GM19468 (cell line): ENCODE measurements around the gene ARHGAP27.
"Not testable (repeated sequence)": the region's sequence is repeated elsewhere in the genome, so short reads cannot be mapped to it uniquely, and the experiment has no call there.

ENCODE experiments used
- ATAC-seq: cut with Tn5 transposase; IDR thresholded peaks from one replicate; pipeline ENCODE4 v1.9.1; 2021; ENCODE audit warnings: mild to moderate bottlenecking, moderate library complexity, moderate number of reproducible peaks; ENCODE audit not compliant: unreplicated experiment; ENCODE audit errors: extremely low read depth

Gene ARHGAP27

DNA sequence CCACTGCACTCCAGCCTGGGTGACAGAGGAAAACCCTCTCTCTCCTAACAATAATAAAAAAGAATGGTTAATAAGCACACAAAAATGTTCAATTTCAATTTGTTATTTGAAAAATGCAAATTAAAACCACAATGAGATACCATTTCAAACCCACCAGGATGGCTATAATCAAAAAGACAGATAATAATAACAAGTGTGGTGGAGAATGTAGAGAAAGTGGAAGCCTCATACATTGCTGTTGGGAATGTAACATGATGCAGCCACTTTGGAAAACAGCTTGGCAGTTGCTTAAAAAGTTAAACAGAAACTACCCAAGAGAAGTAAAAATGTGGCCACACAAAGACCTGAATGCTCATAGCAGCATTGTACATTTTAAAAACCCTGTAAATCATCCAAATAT is 64.0 kb downstream of the ARHGAP27 start:
- ATAC-seq, result no peak

DNA sequence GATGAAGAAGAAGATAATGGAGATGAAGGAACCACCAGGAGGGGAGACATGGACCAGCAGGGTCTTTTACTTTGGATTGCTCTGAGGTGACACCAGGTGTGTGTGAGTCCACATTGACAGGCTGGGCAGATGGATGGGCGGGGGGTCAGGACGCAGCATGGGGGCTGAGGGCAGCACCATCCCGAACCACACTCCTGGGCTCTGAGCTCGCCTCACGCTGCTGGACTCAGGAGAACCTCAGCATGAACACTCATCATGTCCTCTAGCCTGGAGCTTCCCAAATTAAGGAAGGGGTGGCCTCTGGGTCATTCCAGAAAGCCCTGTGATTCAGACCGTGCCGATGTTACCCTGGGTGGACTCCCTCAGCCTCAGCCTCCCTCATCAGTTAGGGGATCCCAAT is 65.5 kb downstream of the ARHGAP27 start:
- no peak for ATAC-seq

GRCh38 chr17:45366691-45367090 is 66.0 kb downstream of the ARHGAP27 start:
- no peak for ATAC-seq

GRCh38 chr17:45366049-45366448 is 66.6 kb downstream of the ARHGAP27 start:
- no peak for ATAC-seq

GRCh38 chr17:45364531-45365390 is 67.9 kb downstream of the ARHGAP27 start:
- ATAC-seq, result no peak

DNA sequence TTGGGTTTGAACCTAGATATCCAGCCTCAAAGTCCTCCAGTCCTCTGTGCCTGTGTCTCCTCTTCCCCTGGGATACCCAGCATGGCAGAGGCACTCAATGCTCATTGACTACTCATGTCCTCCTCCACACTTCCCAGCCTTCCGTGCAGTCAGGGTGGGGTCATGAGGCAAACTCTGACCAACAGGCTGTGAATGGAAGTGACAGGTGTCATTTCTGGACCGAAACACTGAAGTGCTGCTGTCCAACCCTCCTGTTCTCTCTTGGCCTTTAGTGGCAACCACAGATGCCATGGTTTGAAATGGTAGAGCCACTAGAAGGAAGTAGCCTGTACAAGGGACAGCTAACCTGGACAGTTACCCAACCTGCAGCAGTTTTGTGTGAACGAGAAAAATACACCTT is 69.2 kb downstream of the ARHGAP27 start:
- ATAC-seq, result no peak

- no peak for ATAC-seq
Observed at GRCh38 chr17:45361976-45362375, 70.7 kb downstream of the ARHGAP27 start.

DNA sequence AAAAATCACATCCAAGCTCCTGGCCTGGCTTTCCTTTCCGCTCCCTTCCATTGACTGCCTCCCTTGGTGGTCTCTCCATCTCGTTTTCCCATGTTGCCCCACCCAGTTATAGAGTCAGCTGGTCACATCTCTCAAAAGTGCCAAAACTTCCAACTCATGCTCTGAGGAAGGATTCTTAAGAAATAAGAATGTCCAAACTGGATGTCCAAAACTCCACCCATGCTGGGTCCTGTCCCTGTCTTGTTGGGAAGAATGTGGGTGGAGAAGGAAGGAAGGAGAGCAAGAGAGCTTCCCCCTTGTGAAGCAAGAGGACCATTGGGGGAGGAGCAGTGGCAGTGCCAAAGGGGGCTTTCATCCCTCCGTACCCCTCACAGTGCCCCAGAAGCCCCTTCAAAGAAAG is 71.2 kb downstream of the ARHGAP27 start:
- no peak for ATAC-seq

DNA sequence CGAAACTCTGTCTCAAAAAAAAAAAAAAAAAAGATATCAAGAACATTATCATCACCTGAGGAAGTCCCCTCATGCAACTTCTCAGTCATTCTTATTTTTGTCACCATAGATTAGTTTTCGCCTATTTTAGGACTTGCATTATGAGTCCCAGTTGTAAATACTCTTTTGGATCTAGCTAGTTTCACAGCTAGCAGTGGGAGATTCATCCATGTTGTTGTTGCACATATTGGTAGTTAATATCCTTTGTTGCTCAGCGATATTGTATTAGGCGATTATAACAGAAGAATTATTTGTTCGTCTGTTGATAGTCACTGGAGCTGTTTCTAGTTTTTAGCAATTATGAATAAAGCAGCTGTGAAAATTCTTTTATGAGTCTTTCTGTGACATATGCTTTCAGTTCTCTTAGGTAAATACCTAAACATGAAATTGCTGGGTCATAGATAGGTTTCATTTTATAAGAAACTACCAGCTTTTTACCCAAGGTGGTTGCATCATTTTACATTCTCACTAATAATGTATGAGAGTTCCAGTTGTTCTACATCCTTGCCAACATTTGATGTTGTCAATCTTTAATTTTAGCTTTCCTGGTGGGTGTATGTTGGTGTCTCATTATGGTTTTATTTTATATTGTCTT is 75.2 kb downstream of the ARHGAP27 start:
- ATAC-seq, result no peak

GRCh38 chr17:45355087-45355486 is 77.6 kb downstream of the ARHGAP27 start:
- ATAC-seq, result no peak

- ATAC-seq, result no peak
Observed at GRCh38 chr17:45353043-45353442, 79.6 kb downstream of the ARHGAP27 start.

- no peak for ATAC-seq
Observed at GRCh38 chr17:45351831-45352230, 80.8 kb downstream of the ARHGAP27 start.

DNA sequence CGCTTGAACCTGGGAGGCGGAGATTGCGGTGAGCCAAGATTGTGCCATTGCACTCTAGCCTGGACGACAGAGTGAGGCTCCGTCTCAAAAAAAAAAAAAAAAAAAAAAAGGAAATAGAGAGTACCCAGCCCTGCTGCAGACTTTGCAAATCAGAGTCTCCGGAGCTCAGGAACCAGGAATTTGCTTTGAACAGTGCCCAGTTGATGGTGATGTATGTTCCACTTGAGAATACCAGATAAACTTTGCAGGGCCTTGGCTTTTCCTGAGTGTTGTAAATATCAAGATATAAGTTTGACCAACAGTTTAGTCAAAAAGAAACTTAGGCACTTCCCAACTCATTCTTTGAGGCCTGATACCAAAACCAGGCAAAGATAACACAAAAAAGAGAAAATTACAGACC is 85.2 kb downstream of the ARHGAP27 start:
- ATAC-seq, result no peak

DNA sequence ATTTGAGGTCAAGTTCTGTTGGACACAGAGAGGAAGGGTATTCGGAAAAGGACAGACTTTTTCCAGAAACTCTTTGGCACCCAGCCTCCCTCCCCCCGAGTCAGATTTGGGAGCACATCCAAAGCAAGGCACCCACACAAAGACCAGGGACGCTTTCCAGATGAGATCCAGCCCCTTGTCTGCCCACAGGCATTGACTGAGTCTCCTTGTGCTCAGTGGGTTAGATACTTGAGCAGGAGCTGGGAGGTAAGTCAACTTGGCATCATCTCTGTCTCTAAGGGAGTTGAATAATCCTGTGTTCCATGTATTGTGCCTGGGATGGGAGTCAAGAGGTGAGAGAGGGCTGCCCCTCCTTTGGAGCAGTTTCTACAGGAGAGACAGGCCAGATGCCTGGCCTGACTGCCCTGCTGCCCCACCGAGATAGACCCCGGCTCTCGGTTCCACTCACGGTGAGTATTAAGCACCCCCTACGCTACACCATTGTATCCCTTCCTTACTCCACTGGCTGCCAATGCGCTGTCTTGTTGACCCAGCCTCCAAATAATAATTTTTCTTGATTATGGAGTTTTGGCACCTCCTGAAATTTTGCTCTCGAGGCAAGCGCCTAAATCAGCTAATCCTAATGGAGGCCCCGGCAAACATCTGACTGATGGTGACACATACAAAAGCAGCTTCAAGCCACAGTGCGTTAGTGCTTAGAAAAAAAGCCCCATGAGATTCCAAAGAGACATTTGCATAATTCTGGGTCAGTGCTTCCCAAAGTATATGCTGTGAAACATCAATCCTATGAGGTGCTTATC is 86.3 kb downstream of the ARHGAP27 start:
- no peak for ATAC-seq

DNA sequence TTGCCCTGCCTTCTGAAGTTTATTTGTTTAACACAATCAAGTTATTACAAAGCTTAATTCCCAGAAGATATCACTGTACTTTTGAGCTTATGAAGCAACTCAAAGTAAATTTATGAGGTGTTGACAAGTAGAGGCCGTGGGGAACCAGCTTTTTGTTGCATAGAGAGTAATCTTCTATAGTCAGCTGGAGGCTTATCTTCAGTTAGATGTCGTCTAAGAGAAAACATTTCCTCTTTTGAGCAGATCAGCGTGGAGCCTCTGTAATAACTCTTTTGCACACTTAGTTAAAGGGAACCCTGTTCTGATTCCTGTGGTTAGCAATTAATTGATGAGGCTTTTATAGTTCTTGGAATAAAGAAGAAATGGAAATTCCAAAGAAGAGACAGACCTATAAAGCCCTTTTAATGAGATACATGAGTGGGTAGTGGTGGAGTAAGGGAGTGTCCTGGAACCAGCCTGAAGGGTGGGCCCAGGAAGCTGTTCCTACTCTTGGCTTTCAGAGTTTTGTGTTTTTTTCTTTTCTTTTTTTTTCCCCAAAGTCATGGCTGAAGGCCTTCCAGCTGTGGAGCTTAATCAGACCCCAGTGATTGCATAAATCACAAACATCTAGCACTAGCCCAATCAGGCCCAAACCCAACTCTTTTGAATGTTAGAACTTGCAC is 87.0 kb downstream of the ARHGAP27 start:
- ATAC-seq, result no peak

DNA sequence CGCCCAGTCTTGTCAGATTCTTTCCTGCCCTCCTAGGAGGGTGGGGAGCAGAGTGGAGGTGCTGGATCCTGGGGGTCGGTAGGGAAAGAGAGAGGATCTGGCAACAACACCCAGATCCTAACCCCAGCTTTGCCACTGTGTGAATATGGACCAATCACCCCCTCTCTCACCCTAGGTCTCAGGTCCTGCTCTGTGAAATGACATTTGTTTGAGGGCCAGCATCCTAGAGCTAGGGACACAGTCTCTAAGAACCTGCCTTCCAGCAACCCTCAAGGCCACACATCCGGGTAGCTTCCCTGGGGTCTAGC is 87.5 kb downstream of the ARHGAP27 start:
- no peak for ATAC-seq

- not testable (repeated sequence) for ATAC-seq
Observed at GRCh38 chr17:45343967-45344664, 88.6 kb downstream of the ARHGAP27 start.
